ENCODE measurements around the gene CCL5.

CCL5 gene

GRCh38 chr17:35879773-35880654 is at the start of gene CCL5:
Gene CCL5, minus strand, starts transcription at chr17:35880360.
- DNase-seq (ENCODE audit: low read depth): no peak

GRCh38 chr17:35927714-35928113 is 47.6 kb upstream of the CCL5 start:
- DNase-seq (ENCODE audit: low read depth): no peak

GRCh38 chr17:35923609-35924114 is 43.5 kb upstream of the CCL5 start:
- DNase-seq (ENCODE audit: low read depth): no peak

- DNase-seq (ENCODE audit: low read depth): no peak
These were observed 40.1 kb upstream of the CCL5 start for GRCh38 chr17:35920229-35920628.

GRCh38 chr17:35918665-35919064 is 38.5 kb upstream of the CCL5 start:
- no peak for DNase-seq (ENCODE audit: low read depth)

- DNase-seq (ENCODE audit: low read depth): no peak
These were observed 37.5 kb upstream of the CCL5 start for GRCh38 chr17:35917519-35918213.

GRCh38 chr17:35915153-35915964 is 35.2 kb upstream of the CCL5 start:
- no peak for DNase-seq (ENCODE audit: low read depth)

- no peak for DNase-seq (ENCODE audit: low read depth)
These were observed 34.2 kb upstream of the CCL5 start for GRCh38 chr17:35914354-35914753.

- no peak for DNase-seq (ENCODE audit: low read depth)
These were observed 33.4 kb upstream of the CCL5 start for GRCh38 chr17:35913609-35914008.

- no peak for DNase-seq (ENCODE audit: low read depth)
These were observed 32.8 kb upstream of the CCL5 start for GRCh38 chr17:35912942-35913341.

GRCh38 chr17:35912339-35912912 is 32.3 kb upstream of the CCL5 start:
- DNase-seq (ENCODE audit: low read depth): no peak

GRCh38 chr17:35909408-35909807 is 29.2 kb upstream of the CCL5 start:
- DNase-seq (ENCODE audit: low read depth): no peak

GRCh38 chr17:35907691-35908090 is 27.5 kb upstream of the CCL5 start:
- no peak for DNase-seq (ENCODE audit: low read depth)

GRCh38 chr17:35906926-35907637 is 26.9 kb upstream of the CCL5 start:
- no peak for DNase-seq (ENCODE audit: low read depth)

GRCh38 chr17:35906191-35906925 is 26.2 kb upstream of the CCL5 start:
- no peak for DNase-seq (ENCODE audit: low read depth)

- DNase-seq (ENCODE audit: low read depth): no peak
These were observed 23.3 kb upstream of the CCL5 start for GRCh38 chr17:35903451-35903850.

- no peak for DNase-seq (ENCODE audit: low read depth)
These were observed 21.5 kb upstream of the CCL5 start for GRCh38 chr17:35901631-35902175.

- no peak for DNase-seq (ENCODE audit: low read depth)
These were observed 20.7 kb upstream of the CCL5 start for GRCh38 chr17:35900708-35901480.

GRCh38 chr17:35900280-35900679 is 20.1 kb upstream of the CCL5 start:
- no peak for DNase-seq (ENCODE audit: low read depth)

All from CMK (cell line).